Mucosa of descending colon (tissue), 3 donors: Measurements from ENCODE around the gene SMARCA2. TPM values are rescaled to one million over a fixed set of nuclear protein-coding genes. Genes with fewer than 3 reads are reported as not detected.
A peak's percentile ranks its signal among the peaks of the same experiment; 100 is the strongest.

ENCODE experiments used
- ATAC-seq: fragments of 200-7000 bp; cut with Tn5 transposase; one replicate; pipeline ENCODE4 v1.9.1; 2020; ENCODE audit warnings: mild to moderate bottlenecking, moderate library complexity
- DNase-seq, 3 donors: peaks; one replicate each; pipeline ENCODE4 v3.0.0-alpha.2; 2020
- H3K36me3 ChIP-seq: fragments of 200-600 bp; one replicate; pipeline ENCODE4 v1.8.0; 2021; ENCODE audit warnings: low read depth, mild to moderate bottlenecking
- H3K4me1 ChIP-seq: fragments of 200-600 bp; one replicate; pipeline ENCODE4 v1.8.0; 2021; ENCODE audit warnings: low read depth, mild to moderate bottlenecking
- H3K4me3 ChIP-seq: fragments of 200-600 bp; one replicate; pipeline ENCODE4 v1.8.0; 2021; ENCODE audit warnings: mild to moderate bottlenecking
- H3K9me3 ChIP-seq: fragments of 200-600 bp; one replicate; pipeline ENCODE4 v1.8.0; 2021; ENCODE audit warnings: mild to moderate bottlenecking
- intact Hi-C, 2 donors: fragments of 100-400 bp; cut with DNase I in 1 of 2; cut with micrococcal nuclease in 1 of 2; formaldehyde crosslinking; loops; one replicate each; pipeline versions ENCODE4 v1.11.0 to v1.11.1; 2022; cut with DNase I, micrococcal nuclease
- total RNA-seq, 3 donors: library from RNA; stranded (reverse); fragmentation: NEBNext Ultra II Directional in 2 of 3; extraction: Animal tissue kit (Norgen Biotek cat#: 25700) in 2 of 3; gene quantifications; one replicate each; pipeline versions ENCODE4 v1.2.1 to v1.2.4, GENCODE V29; 2021 to 2023
- TF ChIP-seq, protein P1 (sequence below): fragments of 200-600 bp; IDR thresholded peaks from one replicate; pipeline ENCODE4 v1.8.0; 2022; ENCODE audit warnings: antibody characterized with exemption, mild to moderate bottlenecking
- donor health status: DM: no; HTN: no; CAD: no; lungs with moderate emphysema.
- donor health status: DM: no; HTN: no; CAD: no.
- donor health status: DM: no; HTN: yes; CAD: no.

The SMARCA2 gene
- total RNA-seq, 3 donors from 2014 or later: 105 to 131 (median 117) TPM

DNA sequence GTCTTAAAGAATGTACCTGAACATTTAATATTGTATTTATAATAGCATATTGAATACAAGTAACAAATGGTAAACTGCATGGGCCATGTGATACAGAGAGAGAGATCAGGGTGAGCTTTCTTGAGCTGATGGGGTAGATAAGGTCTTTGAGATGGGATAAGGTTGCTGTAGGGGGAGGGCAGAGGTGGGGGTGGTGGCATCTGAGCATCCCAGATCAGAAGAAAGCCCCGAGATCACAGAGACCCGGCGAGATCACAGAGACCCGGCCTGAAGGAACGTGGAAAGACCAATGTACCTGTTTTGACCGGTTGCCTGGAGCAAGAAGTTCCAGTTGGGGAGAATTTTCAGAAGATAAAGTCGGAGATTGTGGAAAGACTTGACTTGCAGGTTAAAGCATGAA is 6.6 kb downstream of the SMARCA2 start:
- no peaks in the 10 kb centered on the region for H3K36me3 ChIP-seq
- DNase-seq: no peak
- peaks cover 41% of the 10 kb centered on the region for H3K4me1 ChIP-seq
- H3K4me3 ChIP-seq: no peak overlapping the region
- no peaks in the 10 kb centered on the region for H3K9me3 ChIP-seq
- TF ChIP-seq, protein P1, sequence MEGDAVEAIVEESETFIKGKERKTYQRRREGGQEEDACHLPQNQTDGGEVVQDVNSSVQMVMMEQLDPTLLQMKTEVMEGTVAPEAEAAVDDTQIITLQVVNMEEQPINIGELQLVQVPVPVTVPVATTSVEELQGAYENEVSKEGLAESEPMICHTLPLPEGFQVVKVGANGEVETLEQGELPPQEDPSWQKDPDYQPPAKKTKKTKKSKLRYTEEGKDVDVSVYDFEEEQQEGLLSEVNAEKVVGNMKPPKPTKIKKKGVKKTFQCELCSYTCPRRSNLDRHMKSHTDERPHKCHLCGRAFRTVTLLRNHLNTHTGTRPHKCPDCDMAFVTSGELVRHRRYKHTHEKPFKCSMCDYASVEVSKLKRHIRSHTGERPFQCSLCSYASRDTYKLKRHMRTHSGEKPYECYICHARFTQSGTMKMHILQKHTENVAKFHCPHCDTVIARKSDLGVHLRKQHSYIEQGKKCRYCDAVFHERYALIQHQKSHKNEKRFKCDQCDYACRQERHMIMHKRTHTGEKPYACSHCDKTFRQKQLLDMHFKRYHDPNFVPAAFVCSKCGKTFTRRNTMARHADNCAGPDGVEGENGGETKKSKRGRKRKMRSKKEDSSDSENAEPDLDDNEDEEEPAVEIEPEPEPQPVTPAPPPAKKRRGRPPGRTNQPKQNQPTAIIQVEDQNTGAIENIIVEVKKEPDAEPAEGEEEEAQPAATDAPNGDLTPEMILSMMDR: no peak
- no peak for ATAC-seq
- intact Hi-C loops: no loop called here

DNA sequence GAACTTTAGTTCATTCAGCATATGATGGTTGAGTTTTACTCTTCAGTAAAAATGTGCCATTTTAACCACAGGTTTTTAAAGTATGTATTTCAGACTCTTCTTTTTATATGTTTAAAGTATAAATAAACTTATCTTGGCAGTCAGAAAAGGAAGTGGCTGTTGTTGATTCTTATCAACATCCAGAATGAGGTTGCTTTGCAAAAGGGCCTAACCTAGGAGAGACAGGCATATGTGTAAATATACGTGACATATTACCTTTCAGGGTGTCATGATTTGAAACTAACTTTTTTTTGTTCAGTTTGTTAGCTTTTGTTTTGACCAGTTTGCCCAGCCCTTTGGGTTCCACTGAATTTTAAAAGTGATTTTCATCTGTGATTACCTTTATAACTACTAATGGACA is 7.4 kb downstream of the SMARCA2 start:
- DNase-seq: no peak
- Histone ChIP-seq H3K4me1 (peaks cover 41% of the 10 kb centered on the region), H3K4me3 (no peak overlapping the region), H3K36me3 (no peaks in the 10 kb centered on the region), H3K9me3 (no peaks in the 10 kb centered on the region)
- TF ChIP-seq, protein P1: no peak
- ATAC-seq: peak; percentile 29
- intact Hi-C loops: no loop called here

DNA sequence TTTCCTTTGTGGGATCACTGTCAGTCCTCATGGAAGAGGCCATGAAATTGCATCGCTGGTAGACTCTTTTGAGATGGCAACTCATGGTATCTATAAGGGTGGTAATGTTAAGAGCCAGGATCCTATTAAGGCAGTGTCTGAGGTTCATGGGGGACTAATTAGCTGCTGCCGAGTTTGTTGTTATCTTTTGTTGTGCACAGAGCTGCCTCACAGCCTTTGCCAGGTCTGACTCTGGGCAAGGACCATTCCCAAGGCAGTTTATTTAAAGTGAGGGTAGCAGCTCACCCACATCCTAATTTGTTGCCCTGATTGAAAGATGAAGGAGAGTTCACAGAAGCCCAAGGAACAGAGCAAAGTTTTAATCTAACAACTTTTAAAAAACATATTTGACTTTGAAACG is 7.9 kb downstream of the SMARCA2 start:
- Histone ChIP-seq H3K4me3 (no peak overlapping the region), H3K4me1 (peaks cover 41% of the 10 kb centered on the region), H3K9me3 (no peaks in the 10 kb centered on the region), H3K36me3 (no peaks in the 10 kb centered on the region)
- intact Hi-C loops: no loop called here
- DNase-seq (no peak), ATAC-seq (no peak)
- TF ChIP-seq, protein P1: no peak

DNA sequence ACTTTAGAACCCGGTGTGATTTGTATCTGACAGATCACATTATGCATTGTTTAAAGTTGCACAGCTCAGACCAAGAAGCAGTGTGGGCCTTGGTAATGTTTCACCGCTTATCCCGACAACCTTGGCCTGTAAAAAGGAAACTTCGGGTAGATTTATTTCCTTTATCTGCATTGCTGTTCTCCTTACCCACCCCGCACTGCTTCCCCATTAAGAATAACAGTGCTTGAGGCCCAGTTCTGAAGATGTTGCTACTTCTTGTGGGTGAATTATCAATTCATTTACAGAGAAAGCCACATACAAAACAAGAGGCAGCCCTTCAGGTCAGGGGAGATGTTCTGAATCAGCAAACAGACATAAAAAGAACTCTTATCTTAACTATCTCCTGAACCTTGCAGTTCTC is 8.4 kb downstream of the SMARCA2 start:
- Histone ChIP-seq H3K4me1 (peaks cover 36% of the 10 kb centered on the region), H3K36me3 (no peaks in the 10 kb centered on the region), H3K4me3 (no peak overlapping the region), H3K9me3 (no peaks in the 10 kb centered on the region)
- intact Hi-C loops: no loop called here
- TF ChIP-seq, protein P1: no peak
- ATAC-seq (peak; percentile 32), DNase-seq (no peak)

DNA sequence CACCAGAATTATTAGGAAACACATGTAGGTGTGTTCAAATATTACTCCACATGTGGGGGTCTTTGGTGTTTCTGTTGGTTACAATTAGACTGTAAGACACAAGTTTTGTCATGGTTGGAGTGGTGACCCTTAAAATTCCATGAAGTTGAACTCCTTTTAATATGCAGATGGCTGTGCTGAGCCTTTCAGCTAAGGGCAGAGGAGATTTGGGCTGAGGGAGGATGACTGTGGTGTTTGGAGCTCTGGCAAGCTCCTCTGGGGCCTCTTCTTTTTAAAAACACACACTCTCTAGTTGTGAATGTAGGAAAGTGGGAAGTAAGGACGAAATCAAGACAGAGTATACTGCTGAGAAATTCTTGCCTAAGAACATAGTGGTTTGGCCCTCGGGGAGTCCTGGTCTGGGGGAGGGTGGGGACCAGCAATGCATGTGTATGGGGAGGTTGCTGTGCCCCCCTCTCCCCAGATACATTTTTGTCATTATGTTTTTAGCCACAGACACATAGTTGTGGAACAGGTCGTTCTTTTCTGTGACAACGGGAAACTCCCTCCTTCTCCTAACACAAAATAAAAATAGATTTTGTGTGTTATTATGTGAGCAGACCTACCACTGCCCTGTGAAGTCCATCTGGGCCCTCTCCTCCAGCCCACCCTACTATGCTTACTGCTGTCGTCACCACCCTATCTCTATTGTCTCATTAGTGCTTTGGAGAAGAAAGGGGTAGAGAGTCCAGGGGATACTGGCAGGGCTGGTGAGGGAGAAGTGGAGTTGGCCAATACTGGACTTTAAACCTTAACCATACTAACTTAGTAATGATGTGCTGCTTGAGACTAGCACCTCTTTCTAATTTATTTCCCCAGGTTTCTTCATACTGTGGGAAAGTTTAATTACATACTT is 10.0 kb downstream of the SMARCA2 start:
- no peak for DNase-seq
- Histone ChIP-seq H3K4me1 (peaks cover 22% of the 10 kb centered on the region), H3K4me3 (no peak overlapping the region), H3K9me3 (no peaks in the 10 kb centered on the region), H3K36me3 (no peaks in the 10 kb centered on the region)
- intact Hi-C loops: no loop called here
- peak; percentile 24 for ATAC-seq
- TF ChIP-seq, protein P1: no peak
